Tibial nerve (tissue), 4 donors: ENCODE data around the gene LTC4S.

Source experiments
- EP300 ChIP-seq, 2 donors: sonication (generic); formaldehyde crosslinking; IDR thresholded peaks; one replicate each; pipeline ENCODE4 v1.6.1; 2017; ENCODE audit warnings: antibody characterized with exemption in 2 of 2, mild to moderate bottlenecking in 1 of 2
- POLR2A ChIP-seq, 2 donors: fragments of 450-650 bp; IDR thresholded peaks; one replicate each; pipeline ENCODE4 v1.6.1; 2017; ENCODE audit warnings: antibody characterized with exemption in 2 of 2, mild to moderate bottlenecking in 2 of 2, moderate library complexity in 2 of 2
- TF ChIP-seq, protein P1 (sequence below), 5 experiments: fragments of 200-600 bp in 3 of 5; fragments of 450-650 bp in 2 of 5; sonication (generic) in 3 of 5; IDR thresholded peaks; one replicate each; pipeline ENCODE4 v1.5.1; 2016 to 2019; ENCODE audit warnings: antibody characterized with exemption in 5 of 5, mild to moderate bottlenecking in 3 of 5, moderate library complexity in 2 of 5

DNA sequence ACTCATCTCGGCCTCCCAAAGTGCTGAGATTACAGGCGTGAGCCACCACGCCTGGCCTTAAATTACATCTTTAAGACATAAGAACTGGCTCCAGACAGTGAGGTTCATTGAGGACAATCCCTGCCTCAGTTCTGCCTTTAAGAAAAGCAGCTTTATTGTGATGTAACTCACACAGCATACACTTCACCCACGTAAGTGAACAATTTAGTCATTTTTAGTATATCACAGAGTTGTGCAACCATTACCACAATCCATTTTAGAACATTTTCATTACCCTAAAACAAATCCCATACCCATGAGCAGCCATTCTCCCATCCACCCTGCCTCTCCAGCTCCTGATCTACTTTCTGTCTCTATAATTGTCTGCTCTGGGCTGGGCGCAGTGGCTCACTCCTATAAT, 24.0 kb upstream of the LTC4S start:
- TF ChIP-seq, protein P1, sequence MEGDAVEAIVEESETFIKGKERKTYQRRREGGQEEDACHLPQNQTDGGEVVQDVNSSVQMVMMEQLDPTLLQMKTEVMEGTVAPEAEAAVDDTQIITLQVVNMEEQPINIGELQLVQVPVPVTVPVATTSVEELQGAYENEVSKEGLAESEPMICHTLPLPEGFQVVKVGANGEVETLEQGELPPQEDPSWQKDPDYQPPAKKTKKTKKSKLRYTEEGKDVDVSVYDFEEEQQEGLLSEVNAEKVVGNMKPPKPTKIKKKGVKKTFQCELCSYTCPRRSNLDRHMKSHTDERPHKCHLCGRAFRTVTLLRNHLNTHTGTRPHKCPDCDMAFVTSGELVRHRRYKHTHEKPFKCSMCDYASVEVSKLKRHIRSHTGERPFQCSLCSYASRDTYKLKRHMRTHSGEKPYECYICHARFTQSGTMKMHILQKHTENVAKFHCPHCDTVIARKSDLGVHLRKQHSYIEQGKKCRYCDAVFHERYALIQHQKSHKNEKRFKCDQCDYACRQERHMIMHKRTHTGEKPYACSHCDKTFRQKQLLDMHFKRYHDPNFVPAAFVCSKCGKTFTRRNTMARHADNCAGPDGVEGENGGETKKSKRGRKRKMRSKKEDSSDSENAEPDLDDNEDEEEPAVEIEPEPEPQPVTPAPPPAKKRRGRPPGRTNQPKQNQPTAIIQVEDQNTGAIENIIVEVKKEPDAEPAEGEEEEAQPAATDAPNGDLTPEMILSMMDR (IDR thresholded peaks at IDR 0.05), result no peak
- TF ChIP-seq EP300 (IDR thresholded peaks at IDR 0.05) (no peak), POLR2A (IDR thresholded peaks at IDR 0.05) (no peak)
